ENCODE measurements around the gene TUT4.

TUT4 gene

DNA sequence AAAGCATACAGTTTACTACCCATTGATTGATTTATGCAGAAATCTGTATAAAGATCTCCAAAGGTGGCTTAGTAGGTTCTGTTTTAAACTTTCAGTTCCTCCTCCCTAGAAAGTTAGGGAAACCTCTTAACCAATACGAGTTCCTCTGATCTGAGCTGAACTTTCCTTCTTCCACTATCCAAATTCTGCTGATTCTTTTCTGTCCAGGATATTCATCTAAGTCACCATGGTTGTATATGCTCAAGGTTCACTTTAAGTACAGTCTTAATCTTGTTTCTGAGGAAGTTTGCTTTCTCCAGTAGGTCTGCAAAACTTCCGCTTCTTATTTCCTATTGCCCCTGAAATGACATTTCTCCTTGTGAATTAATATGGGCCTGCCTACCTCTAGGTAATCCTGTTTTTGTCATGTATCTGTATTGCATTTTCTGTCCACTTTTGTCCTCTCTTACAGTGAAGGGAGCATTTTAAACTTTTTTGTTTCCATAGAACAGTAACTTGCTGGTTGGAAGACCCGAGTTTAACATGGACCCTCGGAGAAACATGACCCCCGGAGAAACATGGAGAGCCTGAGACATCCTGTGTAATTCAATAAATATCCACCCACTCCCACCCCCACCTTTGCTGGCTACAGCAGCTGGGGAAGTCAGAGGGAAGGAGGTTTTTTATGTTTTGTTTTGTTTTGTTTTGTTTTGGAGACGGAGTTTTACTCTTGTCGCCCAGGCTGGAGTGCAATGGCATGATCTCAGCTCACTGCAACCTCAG, 16.7 kb upstream of the TUT4 start:
- DNase-seq = no peak

DNA sequence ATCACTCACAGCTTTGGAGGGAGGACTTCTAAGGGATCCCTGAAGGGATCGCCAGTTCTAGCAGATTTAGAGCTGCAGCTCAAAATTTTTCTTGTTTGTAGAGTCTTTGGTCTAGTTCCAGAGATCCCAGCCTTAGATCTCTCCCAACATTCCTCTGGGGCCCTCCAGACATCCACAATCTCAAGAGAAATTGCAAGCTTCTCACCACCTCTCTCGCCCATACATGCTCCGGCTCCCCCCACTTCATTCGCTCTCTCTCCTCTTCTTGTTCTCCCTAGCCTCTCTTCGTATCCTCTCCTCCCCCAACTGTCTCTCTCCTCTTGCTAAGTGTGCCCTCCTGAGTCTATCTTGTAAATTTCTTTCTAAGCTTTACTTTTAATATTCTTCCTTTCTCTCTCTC, 15.1 kb upstream of the TUT4 start:
- DNase-seq = no peak

DNA sequence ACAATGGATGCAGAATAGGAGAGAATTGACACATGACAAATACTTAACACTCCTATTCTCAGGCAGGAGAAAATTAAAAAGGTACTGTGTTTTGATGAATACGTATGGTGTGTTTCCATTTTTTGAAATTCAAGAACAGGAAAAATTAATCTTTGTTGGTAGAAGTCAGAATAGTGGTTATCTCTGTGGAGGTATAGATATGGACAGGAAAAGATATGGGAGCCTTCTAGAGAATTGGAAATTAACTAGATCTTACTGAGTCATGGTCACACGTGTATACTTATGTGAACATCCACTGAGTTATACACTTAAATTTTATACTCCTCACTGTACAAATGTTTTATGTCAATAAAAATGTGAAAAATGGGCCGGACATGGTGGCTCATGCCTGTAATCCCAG, 9.9 kb upstream of the TUT4 start:
- DNase-seq = no peak

DNA sequence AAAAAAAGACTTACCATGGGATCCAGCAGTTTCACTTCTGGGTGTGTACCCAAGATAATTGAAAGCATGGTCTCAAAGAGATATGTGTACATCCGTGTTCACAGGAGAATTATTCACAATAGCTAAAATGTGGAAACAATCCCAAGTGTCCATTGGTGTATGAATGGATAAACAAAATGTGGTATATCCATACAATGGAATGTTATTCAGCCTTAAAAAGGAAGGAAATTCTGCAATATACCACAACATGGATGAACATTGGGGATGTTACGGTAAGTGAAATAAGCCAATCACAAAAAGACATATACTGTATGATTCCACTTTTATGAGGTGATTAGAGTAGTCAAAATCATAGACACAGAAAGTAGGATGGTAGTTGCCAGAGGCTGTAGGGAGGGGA, 7.0 kb upstream of the TUT4 start:
- no peak for DNase-seq

DNA sequence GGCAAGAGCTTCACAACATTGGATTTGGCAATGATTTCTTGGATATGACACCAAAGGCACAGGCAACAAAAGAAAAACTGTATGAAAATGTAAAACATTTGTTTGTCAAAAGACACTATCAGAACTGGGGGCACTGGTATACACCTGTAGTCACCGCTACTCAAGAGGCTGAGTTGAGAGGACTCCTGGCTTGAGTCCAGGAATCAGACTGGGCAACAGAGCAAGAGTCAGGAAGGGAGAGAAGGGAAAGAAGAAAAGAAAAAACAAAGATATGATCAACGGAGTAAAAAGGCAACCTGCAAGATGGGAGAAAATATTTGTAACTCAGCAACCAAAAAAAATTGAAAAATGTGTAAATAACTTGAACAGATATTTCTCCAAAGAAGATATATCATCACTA, 6.0 kb upstream of the TUT4 start:
- DNase-seq = peak; percentile 1

DNA sequence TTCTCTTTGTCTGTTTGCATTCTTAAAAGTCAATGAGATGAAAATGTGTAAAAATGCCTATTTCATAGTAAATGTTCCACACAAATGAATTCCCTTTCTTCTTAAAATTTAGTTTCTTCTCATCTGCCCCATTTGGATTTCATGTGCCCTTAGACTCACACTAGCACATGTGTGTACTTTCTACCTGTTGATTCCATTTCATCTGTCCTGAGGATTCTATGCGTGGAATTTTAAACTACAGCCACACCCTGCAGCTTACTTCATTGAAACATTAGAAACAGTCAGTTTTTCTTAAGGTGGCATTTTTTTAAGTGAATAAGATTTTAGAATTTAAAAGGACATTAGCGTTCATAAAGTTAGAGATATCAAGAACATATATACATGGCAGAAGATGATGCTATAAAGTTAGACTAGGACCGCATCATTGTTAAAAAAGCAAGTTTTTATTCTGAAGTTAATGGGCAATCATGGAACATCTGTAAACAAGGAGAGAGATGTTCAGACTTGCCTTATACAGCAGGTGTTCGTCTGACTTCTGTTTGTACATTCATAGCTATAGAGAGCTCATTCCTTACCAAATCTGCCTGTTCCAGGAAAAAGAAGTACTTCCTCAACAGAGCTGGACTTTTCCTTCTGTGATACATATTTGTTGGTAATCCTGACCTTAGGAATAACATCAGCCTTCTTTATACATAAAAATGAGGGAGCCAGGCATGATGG, 3.9 kb upstream of the TUT4 start:
- DNase-seq = peak; percentile 48

DNA sequence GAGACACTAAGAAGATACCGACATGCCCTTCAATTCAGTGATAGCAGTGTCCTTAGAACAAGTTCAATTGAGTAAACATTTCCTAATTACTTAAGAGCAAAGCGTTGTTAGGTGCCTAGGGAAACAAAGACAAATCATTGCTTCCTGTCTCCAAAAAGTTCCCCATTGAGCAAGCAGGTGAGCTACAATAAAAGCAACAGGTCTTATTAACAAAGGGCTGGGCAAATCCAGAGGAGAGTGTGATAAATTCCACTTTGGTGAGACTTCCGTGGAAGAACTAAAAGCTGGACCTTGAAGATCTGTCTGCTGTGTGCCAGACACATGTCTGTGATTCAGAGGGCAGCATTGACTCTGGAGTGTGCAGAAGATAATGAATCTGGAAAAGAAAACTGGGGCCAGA, 1.9 kb upstream of the TUT4 start:
- peak; percentile 84 for DNase-seq

DNA sequence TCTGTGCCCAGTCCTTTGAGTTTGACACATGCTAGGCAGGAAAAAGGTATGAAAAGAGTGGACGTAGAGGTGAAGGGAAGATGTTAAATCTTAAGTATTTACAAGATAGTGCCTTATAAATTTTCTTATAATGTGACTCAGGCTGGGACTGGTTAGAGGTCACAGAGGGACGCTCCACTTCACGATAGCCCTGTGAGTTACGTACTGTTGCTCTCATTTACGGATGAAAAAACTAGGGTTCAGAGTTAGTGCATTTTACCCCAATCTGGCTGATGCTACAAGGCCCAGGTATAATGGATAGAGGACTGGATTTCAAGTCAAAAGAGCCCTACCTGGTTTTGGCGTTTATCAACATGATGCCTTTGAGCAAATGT, 1.4 kb upstream of the TUT4 start:
- no peak for DNase-seq

DNA sequence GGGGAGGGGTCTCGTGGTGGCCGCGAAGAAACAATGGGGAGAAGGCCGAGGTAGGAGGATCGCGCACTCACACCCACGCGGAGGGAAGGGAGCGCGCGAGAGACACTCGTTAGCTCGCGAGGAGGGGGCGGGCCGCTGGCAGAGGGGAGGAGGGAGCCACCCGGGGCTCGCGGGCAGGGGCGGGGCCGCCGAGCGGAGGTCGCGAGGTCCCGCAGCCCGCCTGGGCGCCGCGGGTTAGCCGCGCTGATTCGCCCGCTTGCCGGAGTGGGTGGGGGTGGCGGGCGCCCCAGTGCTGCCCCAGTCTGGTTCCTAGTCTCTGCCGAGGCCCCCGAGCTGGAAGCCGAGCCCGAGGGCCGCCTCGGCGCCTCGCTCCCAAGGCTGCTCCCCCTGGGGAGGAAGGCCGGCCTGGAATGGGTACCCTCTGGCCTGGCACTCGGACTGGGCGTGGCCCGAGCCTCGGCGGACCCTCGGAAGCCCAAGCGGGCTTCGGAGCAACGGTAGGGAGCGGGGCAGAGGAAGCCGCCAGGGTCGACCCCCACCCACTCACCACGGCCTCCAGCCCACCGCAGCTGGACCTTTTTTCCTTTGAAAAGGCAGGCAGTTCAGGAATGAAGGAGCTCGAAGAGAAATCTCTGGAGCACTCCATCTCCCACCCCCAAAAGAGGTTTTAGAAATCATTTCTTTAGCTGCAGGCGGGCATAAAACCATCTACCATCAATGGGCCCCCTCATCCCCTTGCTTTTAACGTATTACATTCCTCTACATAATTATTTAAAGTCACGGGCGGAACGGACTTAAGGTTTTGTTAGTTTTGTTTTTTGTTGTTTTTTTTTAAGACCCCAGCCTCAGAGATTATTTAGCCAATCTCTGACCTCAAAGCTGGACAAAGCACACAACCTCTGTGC, 722 bp upstream of the TUT4 start:
- peak; percentile 92 for DNase-seq

DNA sequence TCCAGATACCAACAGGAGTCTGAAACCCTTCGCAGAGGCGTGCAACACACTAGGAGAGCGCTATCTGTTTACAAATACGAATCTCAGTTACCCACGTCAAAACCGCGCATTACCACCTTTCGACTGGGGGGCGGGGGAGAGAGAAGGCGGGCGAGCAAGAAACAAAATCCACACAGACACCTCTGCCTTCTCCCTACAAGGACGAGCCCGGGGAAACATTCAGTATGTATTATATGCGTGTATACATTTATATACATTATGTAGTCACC, 722 bp downstream of the TUT4 start:
- peak; percentile 72 for DNase-seq

DNA sequence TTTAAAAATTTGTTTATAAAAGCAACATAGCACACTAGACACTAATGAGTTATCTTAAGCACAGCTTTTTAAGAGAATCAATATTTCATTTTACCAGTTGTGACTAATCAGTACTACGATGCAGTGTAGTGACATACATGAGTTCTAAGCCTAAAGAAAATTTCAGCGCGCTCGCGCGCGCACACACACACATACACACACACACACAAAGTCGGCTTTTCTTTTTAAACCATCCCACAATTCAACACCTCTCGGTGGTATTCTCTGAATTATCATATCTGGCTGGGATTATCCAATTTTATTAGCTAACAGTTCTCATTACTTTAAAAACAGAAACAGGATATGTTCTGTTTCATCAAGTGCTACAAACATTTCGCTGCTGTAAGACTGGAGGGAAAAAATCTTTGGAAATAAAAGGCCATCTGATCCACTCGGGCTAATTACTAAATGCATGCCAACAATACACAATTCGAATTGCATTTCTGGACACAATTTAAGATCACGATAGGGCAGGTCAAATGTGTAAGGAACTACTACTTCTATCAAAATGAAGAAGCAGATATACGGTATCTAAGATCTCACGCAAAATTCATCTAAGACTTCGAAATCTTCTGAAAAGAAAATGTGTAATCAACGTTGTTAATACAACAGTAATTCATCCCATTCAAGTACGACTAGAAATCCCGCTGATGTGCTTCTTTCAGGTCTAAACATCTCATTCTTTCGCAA, 1.2 kb downstream of the TUT4 start:
- peak; percentile 64 for DNase-seq

DNA sequence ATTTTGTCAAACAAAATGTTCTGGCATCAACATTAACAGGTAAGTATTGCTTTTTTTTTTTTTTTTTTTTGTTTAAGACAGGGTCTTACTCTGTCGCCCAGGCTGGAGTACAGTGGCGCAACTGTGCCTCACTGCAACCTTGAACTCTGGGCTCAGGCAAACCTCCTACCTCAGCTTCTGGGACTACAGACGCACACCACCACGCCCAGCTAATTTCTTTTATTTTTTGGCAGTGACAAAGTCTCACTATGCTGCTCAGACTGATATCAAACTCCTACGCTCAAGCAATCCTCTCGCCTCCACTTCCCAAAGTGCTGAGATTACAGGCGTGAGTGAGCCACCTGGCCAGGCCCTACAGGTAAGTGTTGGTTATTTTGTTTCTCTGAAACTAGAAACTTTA, 2.4 kb downstream of the TUT4 start:
- no peak for DNase-seq

DNA sequence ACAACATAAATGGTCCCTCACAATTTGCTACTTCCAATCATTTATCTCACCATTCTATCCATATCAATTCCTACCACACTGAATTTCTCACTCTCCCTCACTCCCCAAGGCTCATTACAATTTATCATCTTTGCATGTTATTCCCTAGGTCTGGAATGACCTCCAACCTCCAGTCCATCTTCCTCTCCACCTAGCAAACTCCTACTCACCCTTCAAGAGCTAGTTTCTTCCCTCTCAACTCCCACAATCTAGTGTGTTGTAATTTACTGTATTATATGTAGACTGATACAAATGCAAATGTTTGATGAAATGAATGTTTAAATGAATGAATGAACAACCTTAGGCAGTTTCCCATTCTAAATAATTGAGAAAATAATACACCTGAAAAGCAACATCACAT, 3.6 kb downstream of the TUT4 start:
- DNase-seq = no peak

DNA sequence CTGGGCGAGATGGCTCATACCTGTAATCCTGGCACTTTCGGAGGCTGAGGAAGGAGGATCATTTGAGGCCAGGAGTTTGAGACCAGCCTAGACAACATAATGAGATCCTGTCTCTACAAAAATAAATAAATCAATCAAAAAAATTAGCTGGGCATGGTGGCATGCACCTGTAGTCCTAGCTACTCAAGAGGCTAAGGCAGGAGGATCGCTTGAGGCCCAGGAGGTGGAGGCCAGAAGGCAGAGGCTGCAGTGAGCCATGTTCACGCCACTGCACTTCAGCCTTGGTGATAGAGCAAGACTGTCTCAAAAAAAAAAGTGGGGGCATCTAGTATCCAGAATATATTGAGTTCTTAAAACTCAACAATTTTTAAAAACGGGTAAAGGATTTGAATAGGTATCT, 6.0 kb downstream of the TUT4 start:
- DNase-seq = no peak

DNA sequence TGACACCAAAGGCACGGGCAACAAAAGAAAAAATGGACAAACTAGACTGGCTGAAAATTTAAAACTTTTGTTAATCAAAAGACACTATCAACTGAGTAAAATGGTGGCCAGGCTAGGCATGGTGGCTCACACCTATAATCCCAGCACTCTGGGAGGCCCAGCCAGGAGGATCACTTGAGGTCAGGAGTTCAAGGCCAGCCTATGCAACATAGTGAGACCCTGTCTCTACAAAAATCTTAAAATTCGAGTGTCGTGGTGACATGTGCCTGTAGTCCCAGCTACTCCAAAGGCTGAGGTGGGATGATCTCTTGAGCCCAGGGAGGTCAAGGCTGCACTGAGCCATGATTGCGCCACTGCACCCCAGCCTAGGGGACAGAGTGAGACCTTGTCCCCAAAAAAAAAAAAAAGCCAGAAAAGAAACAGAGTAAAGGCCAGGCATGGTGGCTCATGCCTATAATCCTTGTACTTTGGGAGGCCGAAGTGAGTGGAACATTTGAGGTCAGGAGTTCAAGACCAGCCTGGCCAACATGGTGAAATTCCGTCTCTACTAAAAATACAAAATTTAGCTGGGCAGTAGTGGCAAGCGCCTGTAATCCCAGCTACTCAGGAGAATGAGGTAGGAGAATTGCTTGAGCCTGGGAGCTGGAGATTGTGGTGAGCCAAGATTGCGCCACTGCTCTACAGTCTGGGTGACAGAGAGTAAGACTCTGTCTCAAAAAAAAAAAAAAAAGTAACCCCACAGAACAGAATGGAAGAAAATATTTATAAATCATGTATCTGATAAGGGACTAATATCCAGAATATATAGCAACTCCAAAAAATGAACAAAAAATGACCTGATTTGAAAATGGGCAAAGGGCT, 8.0 kb downstream of the TUT4 start:
- DNase-seq = no peak

DNA sequence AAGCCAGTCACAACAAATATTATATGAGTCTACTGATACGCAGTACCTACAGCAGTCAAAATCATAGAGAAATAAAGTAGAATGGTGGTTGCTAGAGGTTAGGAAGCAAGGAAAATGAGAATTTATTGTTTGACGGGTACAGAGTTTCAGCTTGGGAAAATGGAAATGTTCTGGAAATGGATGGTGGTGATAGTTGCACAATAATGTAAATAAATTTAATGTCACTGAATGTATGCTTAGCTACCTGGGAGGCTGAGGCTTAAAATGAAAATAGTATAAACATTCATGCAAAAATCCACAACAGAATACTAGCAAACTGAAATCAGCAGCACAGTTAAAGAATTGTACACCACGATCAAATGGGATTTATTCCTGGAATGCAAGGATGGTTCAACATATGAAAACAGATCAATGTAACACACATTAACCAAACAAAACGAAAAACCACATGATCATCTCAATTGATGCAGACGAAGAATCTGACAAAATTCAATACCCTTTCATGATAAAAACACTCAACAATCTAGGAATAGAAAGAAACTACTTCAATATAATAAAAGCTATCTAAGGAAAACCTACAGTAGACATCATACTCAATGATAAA, 10.7 kb downstream of the TUT4 start:
- DNase-seq = no peak

DNA sequence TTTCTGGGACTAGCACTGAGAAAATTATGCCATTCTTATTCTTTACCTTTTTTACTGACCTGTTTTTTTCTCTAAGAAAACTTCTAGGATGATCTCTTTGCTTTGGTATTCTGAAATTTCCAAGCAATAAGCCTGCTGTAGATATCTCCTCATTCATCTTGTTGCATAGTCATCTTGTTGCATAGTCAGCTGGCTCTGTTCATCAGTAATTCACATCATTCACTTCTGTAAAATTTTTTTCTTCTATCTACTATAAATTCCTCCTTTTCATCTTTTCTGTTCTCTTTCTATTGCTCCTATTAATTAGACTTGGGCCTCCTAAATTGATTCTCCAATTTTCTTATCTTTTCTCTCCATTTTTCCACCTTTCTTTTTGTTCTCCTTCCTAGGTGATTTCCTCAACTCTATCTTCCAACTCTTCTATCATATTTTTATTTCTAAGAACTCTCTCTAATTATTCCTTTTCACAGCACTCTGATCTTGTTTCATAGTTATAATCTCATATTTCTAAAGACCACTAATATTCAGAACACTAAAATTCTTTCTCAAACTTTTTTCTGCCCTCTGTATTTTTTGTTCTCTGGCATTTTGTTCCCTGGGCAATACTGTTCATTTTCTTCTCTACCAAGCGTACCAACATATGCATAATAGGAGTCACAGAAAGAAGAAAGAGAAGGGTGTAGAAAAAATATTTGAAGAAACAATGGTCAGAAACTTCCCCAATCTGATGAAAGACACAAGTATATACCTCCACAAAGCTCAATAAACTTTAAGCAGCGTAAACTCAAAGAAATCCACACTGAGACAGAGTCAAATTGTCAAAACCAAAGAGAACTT, 17.7 kb downstream of the TUT4 start:
- no peak for DNase-seq

DNA sequence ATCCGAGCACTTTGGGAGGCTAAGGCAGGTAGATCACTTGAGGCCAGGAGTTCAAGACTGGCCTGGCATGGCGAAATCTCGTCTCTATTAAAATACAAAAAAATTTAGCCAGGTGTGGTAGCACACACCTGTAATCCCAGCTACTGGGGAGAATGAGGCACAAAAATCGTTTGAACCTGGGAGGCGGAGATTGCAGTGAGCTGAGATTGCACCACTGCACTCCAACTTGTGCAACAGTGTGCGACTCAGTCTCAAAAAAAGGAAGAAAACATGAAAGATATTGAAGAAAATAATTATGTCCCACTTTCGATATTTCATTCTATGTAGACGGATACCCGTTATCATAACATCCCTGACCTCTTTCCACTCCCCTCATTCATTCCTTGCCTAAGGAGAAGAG, 19.2 kb downstream of the TUT4 start:
- DNase-seq = no peak

DNA sequence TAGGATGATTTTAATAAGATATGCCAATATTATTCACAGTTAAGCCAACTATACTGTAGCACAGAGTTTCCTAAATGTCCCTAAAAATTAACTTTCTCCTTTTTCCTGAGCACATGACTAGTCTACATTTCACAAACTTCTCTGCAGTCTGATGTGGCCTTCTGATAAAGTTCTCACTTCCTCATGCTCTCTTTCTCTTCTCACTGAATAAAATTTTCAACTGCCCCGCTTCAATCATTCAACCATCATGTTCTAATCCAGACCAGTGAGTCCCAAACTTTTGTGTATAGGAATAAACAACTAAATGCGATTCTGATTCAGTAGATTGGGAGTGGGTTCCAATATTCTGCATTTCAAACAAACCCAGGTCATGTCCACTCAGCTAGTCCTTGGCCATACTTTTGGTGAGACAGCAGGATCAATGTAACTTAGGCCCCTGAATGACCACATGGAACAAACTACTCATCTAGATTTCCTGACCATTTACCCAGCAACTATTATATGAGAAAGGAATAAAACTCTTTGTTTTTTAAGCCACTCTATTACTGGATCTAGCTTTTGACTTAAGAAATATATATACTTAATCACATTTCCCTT, 20.1 kb downstream of the TUT4 start:
- DNase-seq = no peak

DNA sequence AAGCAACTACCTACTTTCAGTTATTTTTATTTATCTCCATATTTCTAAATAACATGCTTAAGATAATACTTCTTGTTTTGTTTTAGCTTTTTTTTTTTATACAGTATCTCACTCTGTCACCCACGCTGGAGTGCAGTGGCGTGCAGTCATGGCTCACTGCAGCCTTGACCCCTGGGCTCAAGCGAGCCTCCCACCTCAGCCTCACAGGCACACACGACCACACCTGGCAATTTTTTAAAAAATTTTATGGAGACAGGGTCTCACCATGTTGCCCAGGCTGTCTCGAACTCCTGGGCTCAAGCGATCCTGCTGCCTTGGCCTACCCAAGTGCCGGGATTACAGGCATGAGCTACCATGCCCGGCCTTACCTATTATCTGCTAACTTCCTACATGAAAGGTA, 20.6 kb downstream of the TUT4 start:
- DNase-seq = no peak

Measured in NCI-H69 (cell line).